OCI-LY7 (cell line): ENCODE data around the gene FOXL3. TPM values are rescaled to one million over a fixed set of nuclear protein-coding genes. Genes with fewer than 3 reads are reported as not detected.
"Not testable (repeated sequence)": the region's sequence is repeated elsewhere in the genome, so short reads cannot be mapped to it uniquely, and the experiment has no call there.

Experiments used
- BruUV-seq: library from RNA; stranded (reverse); fragments of 400-500 nt; replicated peaks from 2 replicates; lab custom pipeline; 2021; lab: Mats Ljungman, UMichigan
- CTCF ChIA-PET: fragments of 300-600 bp; sonication (Branson Sonifier 250); formaldehyde crosslinking; loops from one replicate; lab custom pipeline; 2022; ENCODE audit warnings: antibody characterized with exemption; ENCODE audit not compliant: unreplicated experiment; lab: Charles Lee
- POLR2A ChIA-PET: fragments of 300-600 bp; sonication (Branson Sonifier 250); formaldehyde crosslinking; loops from one replicate; lab custom pipeline; 2022; ENCODE audit warnings: antibody characterized with exemption; lab: Charles Lee
- DNase-seq: peaks from one replicate; pipeline ENCODE4 v3.0.0-alpha.2; 2015; ENCODE audit warnings: low spot score
- H2AFZ ChIP-seq: fragments of 200-600 bp; sonication (generic), shearing (Covaris generic); 2 replicates; pipeline ENCODE4 v1.6.1; 2014; ENCODE audit warnings: mild to moderate bottlenecking, antibody characterized with exemption, low read length, moderate library complexity
- H3K27ac ChIP-seq: fragments of 200-600 bp; sonication (generic); 2 replicates; pipeline ENCODE4 v1.5.1; 2014; ENCODE audit warnings: mixed run types, low read depth, mild to moderate bottlenecking, moderate library complexity, low read length, inconsistent platforms; ENCODE audit not compliant: poor library complexity, severe bottlenecking
- H3K36me3 ChIP-seq: fragments of 200-600 bp; sonication (generic); 2 replicates; pipeline ENCODE4 v1.6.1; 2014; ENCODE audit warnings: mild to moderate bottlenecking, antibody characterized with exemption, low read length, moderate library complexity, mixed read lengths; ENCODE audit not compliant: insufficient read depth
- H3K4me1 ChIP-seq: fragments of 200-600 bp; sonication (generic); 2 replicates; pipeline ENCODE4 v1.5.1; 2014; ENCODE audit warnings: mild to moderate bottlenecking, low read length; ENCODE audit not compliant: insufficient read depth, poor library complexity, severe bottlenecking
- H3K4me2 ChIP-seq: fragments of 200-600 bp; sonication (generic); 2 replicates; pipeline ENCODE4 v1.6.1; 2014; ENCODE audit warnings: mild to moderate bottlenecking, low read length
- H3K4me3 ChIP-seq: fragments of 200-600 bp; sonication (generic); 2 replicates; pipeline ENCODE4 v1.5.1; 2014; ENCODE audit warnings: mild to moderate bottlenecking, low read depth, low read length; ENCODE audit not compliant: poor library complexity, severe bottlenecking
- H3K79me2 ChIP-seq: fragments of 200-600 bp; sonication (generic); 2 replicates; pipeline ENCODE4 v1.6.1; 2016; ENCODE audit warnings: low read depth, mild to moderate bottlenecking, low read length, moderate library complexity, mixed read lengths; ENCODE audit not compliant: insufficient read depth
- H3K9me2 ChIP-seq: fragments of 200-600 bp; sonication (generic); 2 replicates; pipeline ENCODE4 v1.6.1; 2016; ENCODE audit warnings: mild to moderate bottlenecking, low read length, mixed read lengths; ENCODE audit not compliant: insufficient read depth
- H3K9me3 ChIP-seq: fragments of 200-600 bp; sonication (generic); 2 replicates; pipeline ENCODE4 v1.6.1; 2014; ENCODE audit warnings: mild to moderate bottlenecking, mixed run types, low read length, mixed read lengths
- H4K20me1 ChIP-seq: fragments of 200-600 bp; sonication (generic); 2 replicates; pipeline ENCODE4 v1.6.1; 2014; ENCODE audit warnings: mild to moderate bottlenecking, antibody characterized with exemption, low read length, moderate library complexity, mixed read lengths; ENCODE audit not compliant: insufficient read depth
- CTCF ChIP-seq: fragments of 200-600 bp; sonication (generic); conservative IDR thresholded peaks from 2 replicates; pipeline ENCODE4 v1.5.1; 2014; ENCODE audit warnings: mild to moderate bottlenecking, antibody characterized with exemption, low read length, moderate library complexity, mixed read lengths
- EZH2phosphoT487 ChIP-seq: fragments of 200-600 bp; sonication (generic); IDR thresholded peaks from 2 replicates; pipeline ENCODE4 v1.6.1; 2018; ENCODE audit warnings: low read depth, borderline replicate concordance, mild to moderate bottlenecking, mixed run types, antibody characterized with exemption, low read length, moderate library complexity, mixed read lengths
- intact Hi-C: fragments of 100-400 bp; cut with micrococcal nuclease; formaldehyde crosslinking; loops from one replicate; pipeline ENCODE4 v1.10.0; 2022; ENCODE audit not compliant: unreplicated experiment
- total RNA-seq, 2 experiments: library from RNA; depleted of rRNA in 1 of 2; stranded (reverse); fragments of >200 nt in 1 of 2; shearing (Covaris generic) in 1 of 2; gene quantifications; 2 replicates each; pipeline ENCODE4 v1.2.3, GENCODE V29; 2014 to 2022

FOXL3 gene
- total RNA-seq, 2 experiments from 2014 or later: not detected

GRCh38 chr7:241513-241912 is 48.5 kb upstream of the FOXL3 start:
- intact Hi-C loops: no loop called here

GRCh38 chr7:242826-243579 is 47.0 kb upstream of the FOXL3 start:
- BruUV-seq, H3K9me3 ChIP-seq, POLR2A ChIA-PET, H4K20me1 ChIP-seq, DNase-seq, H2AFZ ChIP-seq, intact Hi-C loops, H3K4me3 ChIP-seq, H3K4me2 ChIP-seq, H3K4me1 ChIP-seq, CTCF ChIA-PET, H3K36me3 ChIP-seq, H3K27ac ChIP-seq, H3K79me2 ChIP-seq, H3K9me2 ChIP-seq: not testable (repeated sequence)

More at GRCh38 chr7:241513-241912, 48.5 kb upstream of the FOXL3 start:
- ChIA-PET POLR2A (no interaction called here), CTCF (no interaction called here)
- Histone ChIP-seq H3K4me1 (no peaks in the 10 kb centered on the region), H3K4me2 (no peak overlapping the region), H3K79me2 (no peaks in the 10 kb centered on the region), H3K9me2 (no peaks in the 10 kb centered on the region), H3K36me3 (no peaks in the 10 kb centered on the region), H3K27ac (no peak overlapping the region), H2AFZ (no peak overlapping the region), H4K20me1 (no peaks in the 10 kb centered on the region), H3K9me3 (no peaks in the 10 kb centered on the region), H3K4me3 (no peak overlapping the region)
- DNase-seq: no peak
- no peak for TF ChIP-seq EZH2phosphoT487
- no peak for TF ChIP-seq CTCF
- no TSS peak for BruUV-seq

GRCh38 chr7:243580-243978 is 46.4 kb upstream of the FOXL3 start:
- H4K20me1 ChIP-seq, H3K79me2 ChIP-seq, CTCF ChIA-PET, POLR2A ChIA-PET, H2AFZ ChIP-seq, DNase-seq, intact Hi-C loops, H3K36me3 ChIP-seq, H3K4me2 ChIP-seq, H3K9me2 ChIP-seq, H3K4me3 ChIP-seq, H3K27ac ChIP-seq, BruUV-seq, H3K9me3 ChIP-seq, H3K4me1 ChIP-seq: not testable (repeated sequence)
